Psoas muscle (tissue), 8 donors: ENCODE measurements around the gene KDR. TPM values are rescaled to one million over a fixed set of nuclear protein-coding genes. Genes with fewer than 3 reads are reported as not detected.

ENCODE experiments used
- ATAC-seq, 4 donors: fragments of 200-7000 bp; cut with Tn5 transposase; one replicate each; pipeline ENCODE4 v1.9.1; 2020; ENCODE audit warnings: moderate library complexity in 3 of 4, mild to moderate bottlenecking in 2 of 4
- DNase-seq, 2 donors: peaks; one replicate each; pipeline ENCODE4 v3.0.0-alpha.2; 2020
- H3K27ac ChIP-seq: fragments of 200-600 bp; one replicate; pipeline ENCODE4 v1.8.0; 2022
- H3K27me3 ChIP-seq, 3 donors: fragments of 200-600 bp in 1 of 3; one replicate each; pipeline versions ENCODE4 v1.6.1 to v1.8.0; 2013 to 2022; ENCODE audit warnings: low read length in 2 of 3, mild to moderate bottlenecking in 2 of 3, moderate library complexity in 1 of 3; ENCODE audit not compliant: insufficient read depth in 3 of 3
- H3K36me3 ChIP-seq, 2 donors: fragments of 200-600 bp in 1 of 2; one replicate each; pipeline versions ENCODE4 v1.6.1 to v1.8.0; 2013 to 2022; ENCODE audit warnings: low read depth in 1 of 2, mild to moderate bottlenecking in 1 of 2, moderate library complexity in 1 of 2; ENCODE audit not compliant: insufficient read depth in 1 of 2
- H3K4me1 ChIP-seq: fragments of 200-600 bp; one replicate; pipeline ENCODE4 v1.8.0; 2022
- H3K4me3 ChIP-seq: fragments of 200-600 bp; one replicate; pipeline ENCODE4 v1.8.0; 2022; ENCODE audit warnings: mild to moderate bottlenecking
- H3K9me3 ChIP-seq: fragments of 200-600 bp; one replicate; pipeline ENCODE4 v1.8.0; 2022
- CTCF ChIP-seq: fragments of 200-600 bp; IDR thresholded peaks from one replicate; pipeline ENCODE4 v1.8.0; 2022; ENCODE audit warnings: antibody characterized with exemption
- WGBS, 3 donors: extraction: QIAGEN DNeasy Blood & Tissue Kit; methylation state at CpG; one replicate each; pipeline versions ENCODE4 v1.1.6 to v1.1.7; 2013; 5-methylcytosine and 5-hydroxymethylcytosine counted together
- intact Hi-C, 2 donors: fragments of 100-400 bp; cut with DNase I; formaldehyde crosslinking; loops; one replicate each; pipeline versions ENCODE4 v1.11.0 to v1.14.2; 2022
- polyA plus RNA-seq, 3 donors: library from polyadenylated mRNA; stranded (reverse); fragments of 200-250 nt; gene quantifications; one replicate each; pipeline ENCODE4 v1.2.3, GENCODE V29; 2013
- total RNA-seq, 4 donors: library from RNA; stranded (reverse); fragmentation: NEBNext Ultra II Directional in 2 of 4; extraction: Animal tissue kit (Norgen Biotek cat#: 25700) in 2 of 4; gene quantifications; one replicate each; pipeline versions ENCODE4 v1.2.1 to v1.2.4, GENCODE V29; 2021 to 2023
- donor health status: healthy with polysubstance abuse.
- donor health status: DM: no; HTN: no; CAD: no; lungs with moderate emphysema.
- donor health status: Bipolar disorder and iron deficiency.
- donor health status: healthy.
- donor health status: DM: yes; HTN: yes; CAD: no.
- donor health status: DM: no; HTN: no; CAD: no.
- donor health status: DM: no; HTN: no; CAD: no.
- donor health status: DM: yes; HTN: yes; CAD: no.

The KDR gene
- total and polyA plus RNA-seq, 7 donors, result 3.6 to 19.4 (median 6.1) TPM

- TF ChIP-seq CTCF, result no peak
- DNase-seq (no peak), ATAC-seq (no peak)
- H3K4me1 ChIP-seq, result no peaks in the 10 kb centered on the region
- no peak overlapping the region for H3K4me3 ChIP-seq
- peak overlapping the region; percentile 76 for H3K27ac ChIP-seq
- no peaks in the 10 kb centered on the region for H3K27me3 ChIP-seq
- H3K9me3 ChIP-seq, result no peaks in the 10 kb centered on the region
- H3K36me3 ChIP-seq, result peaks cover 0 to 10% of the 10 kb centered on the region in 2 donors
- intact Hi-C loops, result no loop called here
- WGBS, 3 donors, result 53 to 65% (median 59%) methylated on average over 9 of the region's 9 CpGs
These were observed 45.1 kb downstream of the KDR start for GRCh38 chr4:55080174-55080865.

GRCh38 chr4:55079451-55080173 is 45.8 kb downstream of the KDR start:
- Histone ChIP-seq H3K36me3 (peaks cover 0 to 10% of the 10 kb centered on the region in 2 donors), H3K4me1 (no peaks in the 10 kb centered on the region), H3K9me3 (no peaks in the 10 kb centered on the region), H3K27me3 (no peaks in the 10 kb centered on the region), H3K27ac (peak overlapping the region; percentile 76), H3K4me3 (no peak overlapping the region)
- TF ChIP-seq CTCF, result no peak
- intact Hi-C loops, result no loop called here
- DNase-seq (no peak), ATAC-seq (peak in 2 of 4 donors; percentile 26 to 37)
- 67 to 69% (median 69%) methylated on average over 14 of the region's 14 CpGs for WGBS, 3 donors

GRCh38 chr4:55078987-55079386 is 46.4 kb downstream of the KDR start:
- Histone ChIP-seq H3K4me3 (no peak overlapping the region), H3K36me3 (peaks cover 0 to 10% of the 10 kb centered on the region in 2 donors), H3K9me3 (no peaks in the 10 kb centered on the region), H3K27ac (peak overlapping the region; percentile 76), H3K4me1 (no peaks in the 10 kb centered on the region), H3K27me3 (no peaks in the 10 kb centered on the region)
- DNase-seq (peak; percentile 66 to 75), ATAC-seq (peak in 3 of 4 donors; percentile 46 to 69 (median 53))
- WGBS, 3 donors, result 60 to 78% (median 61%) methylated on average over 8 of the region's 8 CpGs
- intact Hi-C loops, result no loop called here
- TF ChIP-seq CTCF, result no peak

GRCh38 chr4:55077577-55077976 is 47.8 kb downstream of the KDR start:
- peaks cover 0 to 10% of the 10 kb centered on the region in 2 donors for H3K36me3 ChIP-seq
- no peak for ATAC-seq
- H3K27me3 ChIP-seq, result no peaks in the 10 kb centered on the region
- no peak overlapping the region for H3K27ac ChIP-seq
- intact Hi-C loops, result no loop called here
- TF ChIP-seq CTCF, result no peak
- no peak for DNase-seq
- H3K9me3 ChIP-seq, result no peaks in the 10 kb centered on the region
- no peaks in the 10 kb centered on the region for H3K4me1 ChIP-seq
- H3K4me3 ChIP-seq, result no peak overlapping the region
- WGBS, 3 donors, result 73 to 81% (median 74%) methylated on average over 2 of the region's 2 CpGs
